ENCODE results near the gene SSBP3.
A peak's percentile ranks its signal among the peaks of the same experiment; 100 is the strongest.
"Not testable (repeated sequence)": the region's sequence is repeated elsewhere in the genome, so short reads cannot be mapped to it uniquely, and the experiment has no call there.

The SSBP3 gene

DNA sequence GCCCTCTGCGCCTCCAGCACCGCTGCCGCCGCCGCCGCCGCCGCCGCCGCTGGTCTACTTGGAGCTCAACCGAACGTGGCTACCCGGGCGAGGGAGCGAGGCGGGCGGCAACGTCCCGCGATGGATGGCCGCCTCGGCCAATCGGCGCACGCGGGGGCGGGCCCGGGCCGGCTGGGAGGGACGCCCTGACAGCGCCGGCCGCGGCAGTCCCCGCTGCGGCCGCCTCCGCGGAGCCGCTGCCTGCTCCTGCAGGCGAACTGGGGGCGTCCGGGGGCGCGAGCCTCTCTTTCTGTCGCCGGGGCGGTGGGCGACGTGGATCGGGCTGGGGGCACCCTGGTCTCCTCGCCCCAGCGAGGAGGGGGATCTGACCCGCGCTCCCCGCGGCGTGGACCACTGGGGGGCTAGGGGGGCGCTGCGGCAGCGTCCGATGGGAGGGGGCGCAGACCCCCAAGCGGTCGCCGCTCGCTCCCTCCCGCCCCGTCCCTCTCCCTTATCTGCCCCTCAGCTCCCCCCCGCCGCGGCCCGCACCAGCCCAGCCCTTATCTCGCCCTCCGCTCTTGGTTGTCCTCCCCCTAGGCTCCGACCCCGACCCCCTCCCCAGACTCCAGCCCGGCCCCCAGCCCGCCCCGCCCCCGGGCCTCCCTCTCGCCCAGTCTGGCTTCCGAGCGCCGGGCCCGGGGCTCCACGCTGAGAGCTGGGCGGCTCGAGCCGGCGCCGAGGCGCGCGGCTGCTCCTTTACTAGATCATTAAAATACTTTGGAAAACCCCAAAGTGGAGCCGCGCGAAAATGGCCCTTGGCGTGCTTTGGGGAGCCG, at the start of gene SSBP3:
Gene SSBP3, minus strand, starts transcription at position 56 of the 815 bp plus-strand sequence.
- peak; percentile 78 to 84 (median 84) for DNase-seq (ENCODE audit: low read depth in 3 of 3)

DNA sequence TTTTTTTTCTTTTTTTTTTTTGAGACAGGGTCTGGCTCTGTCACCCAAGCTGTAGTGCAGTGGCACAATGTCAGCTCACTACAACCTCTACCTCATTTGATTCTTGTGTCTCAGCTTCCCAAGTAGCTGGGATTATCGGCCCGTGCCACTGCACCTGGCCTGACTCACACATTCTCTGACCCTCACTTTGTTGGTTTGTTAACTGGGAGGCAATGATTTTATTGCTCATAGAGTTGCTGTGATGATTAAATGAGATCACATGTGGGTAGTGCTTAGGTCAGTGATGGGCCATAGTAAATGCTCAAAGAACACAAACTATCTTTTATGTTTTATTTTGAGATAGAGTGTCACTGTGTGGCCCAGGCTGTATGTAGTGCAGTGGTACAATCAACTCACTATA, 47.3 kb upstream of the SSBP3 start:
- no peak for DNase-seq (ENCODE audit: low read depth in 3 of 3)

DNA sequence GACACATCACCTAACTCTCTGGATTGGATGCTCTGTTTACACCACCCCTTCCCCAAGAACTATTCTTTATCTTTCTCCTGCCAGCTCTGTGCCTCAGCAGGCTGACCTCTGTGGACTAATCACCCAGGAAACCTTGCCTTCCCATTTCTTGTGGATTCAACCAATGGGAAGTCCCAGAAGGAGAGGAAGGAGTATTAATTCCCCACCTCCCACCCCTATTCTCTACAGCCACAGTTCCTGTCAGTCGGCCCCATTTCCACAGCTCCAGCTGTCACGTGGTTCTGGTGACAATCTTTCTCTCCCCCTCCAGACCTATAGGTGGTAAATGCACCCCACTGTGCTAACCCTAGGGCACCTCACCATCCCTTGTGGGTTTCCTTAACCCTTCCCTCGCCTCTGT, 46.8 kb upstream of the SSBP3 start:
- no peak for DNase-seq (ENCODE audit: low read depth in 3 of 3)

DNA sequence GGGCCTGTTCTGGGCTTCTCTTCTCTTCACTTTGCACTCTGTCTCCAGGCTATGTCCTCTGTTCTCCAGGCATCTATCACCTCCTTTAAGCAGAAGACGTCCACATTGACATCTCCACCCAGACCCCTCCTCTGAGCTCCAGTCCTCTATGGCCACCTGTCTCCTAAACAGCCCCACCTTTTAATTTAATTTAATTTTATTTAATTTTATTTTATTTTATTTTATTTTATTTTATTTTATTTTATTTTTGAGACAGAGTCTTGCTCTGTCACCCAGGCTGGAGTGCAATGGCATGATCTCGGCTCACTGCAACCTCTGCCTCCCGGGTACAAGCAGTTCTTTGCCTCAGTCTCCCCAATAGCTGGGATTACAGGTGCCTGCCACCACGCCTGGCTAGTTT, 43.2 kb upstream of the SSBP3 start:
- DNase-seq (ENCODE audit: low read depth in 3 of 3), result not testable (repeated sequence)

DNA sequence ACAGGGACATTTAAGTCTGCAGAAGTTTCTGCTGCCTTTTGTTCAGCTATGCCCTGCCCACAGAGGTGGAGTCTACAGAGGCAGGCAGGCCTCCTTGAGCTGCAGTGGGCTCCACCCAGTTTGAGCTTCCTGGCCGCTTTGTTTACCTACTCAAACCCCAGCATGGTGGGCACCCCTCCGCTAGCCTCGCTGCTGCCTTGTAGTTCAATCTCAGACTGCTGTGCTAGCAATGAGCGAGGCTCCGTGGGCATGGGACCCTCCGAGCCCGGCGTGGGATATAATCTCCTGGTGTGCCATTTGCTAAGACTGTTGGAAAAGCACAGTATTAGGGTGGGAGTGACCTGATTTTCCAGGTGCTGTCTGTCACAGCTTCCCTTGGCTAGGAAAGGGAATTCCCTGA, 42.6 kb upstream of the SSBP3 start:
- DNase-seq (ENCODE audit: low read depth in 3 of 3), result not testable (repeated sequence)

DNA sequence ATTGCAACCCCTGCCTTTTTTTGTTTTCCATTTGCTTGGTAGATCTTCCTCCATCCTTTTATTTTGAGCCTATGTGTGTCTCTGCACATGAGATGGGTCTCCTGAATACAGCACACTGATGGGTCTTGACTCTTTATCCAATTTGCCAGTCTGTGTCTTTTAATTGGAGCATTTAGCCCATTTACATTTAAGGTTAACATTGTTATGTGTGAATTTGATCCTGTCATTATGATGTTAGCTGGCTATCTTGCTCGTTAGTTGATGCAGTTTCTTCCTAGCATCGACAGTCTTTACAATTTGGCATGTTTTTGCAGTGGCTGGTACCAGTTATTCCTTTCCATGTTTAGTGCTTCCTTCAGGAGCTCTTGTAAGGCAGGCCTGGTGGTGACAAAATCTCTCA, 40.9 kb upstream of the SSBP3 start:
- not testable (repeated sequence) for DNase-seq (ENCODE audit: low read depth in 3 of 3)

DNA sequence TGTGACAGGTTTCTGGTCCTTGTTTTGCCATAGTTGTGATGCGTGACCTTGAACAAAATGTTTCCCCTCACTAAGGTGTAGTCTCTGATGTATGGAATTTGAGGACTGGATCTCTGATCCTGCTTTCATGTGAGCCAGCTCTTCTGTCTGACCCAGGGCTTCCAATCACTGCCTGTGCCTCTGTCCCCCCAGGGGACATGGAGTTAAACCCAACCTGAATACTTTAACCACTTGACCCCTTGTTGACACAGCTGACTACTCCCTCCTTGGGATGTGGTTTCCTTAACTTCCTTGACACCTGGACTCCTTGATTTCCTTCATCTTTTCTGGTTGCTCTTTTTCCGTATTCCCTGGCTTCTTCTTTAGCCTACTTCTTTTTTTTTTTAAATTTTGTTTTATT, 36.0 kb upstream of the SSBP3 start:
- no peak for DNase-seq (ENCODE audit: low read depth in 3 of 3)

DNA sequence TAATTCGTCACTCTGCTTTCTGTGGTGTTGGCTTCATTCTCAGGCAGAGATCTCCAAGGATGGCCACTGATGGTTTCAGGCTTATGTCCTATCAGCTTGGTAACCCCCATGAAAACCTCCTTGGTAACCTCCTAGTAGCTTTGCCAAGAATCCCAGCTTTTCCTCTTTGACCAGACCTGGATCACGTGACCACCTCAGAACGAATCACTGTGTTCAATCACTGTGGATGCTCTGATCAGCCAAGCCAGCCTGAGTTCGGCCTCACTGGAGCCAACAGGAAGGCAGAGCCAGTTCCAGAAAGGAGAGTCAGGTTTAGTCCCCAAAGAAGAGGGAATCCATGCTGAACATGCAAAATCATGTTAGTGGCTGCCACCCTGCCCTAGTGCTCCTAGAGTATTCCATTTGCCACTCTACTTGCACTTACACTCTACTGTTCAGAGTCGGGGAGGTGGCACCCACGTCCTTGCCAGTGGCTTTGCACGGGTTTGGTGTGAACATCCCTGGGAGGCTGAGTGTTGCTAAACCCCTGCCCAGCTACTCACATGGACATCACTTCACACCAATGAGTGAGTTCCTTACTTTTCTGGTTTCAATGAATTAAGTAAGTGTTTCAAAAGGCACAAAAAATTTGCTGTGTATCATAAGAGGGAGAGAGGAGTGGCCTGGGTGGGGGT, 33.5 kb upstream of the SSBP3 start:
- no peak for DNase-seq (ENCODE audit: low read depth in 3 of 3)

DNA sequence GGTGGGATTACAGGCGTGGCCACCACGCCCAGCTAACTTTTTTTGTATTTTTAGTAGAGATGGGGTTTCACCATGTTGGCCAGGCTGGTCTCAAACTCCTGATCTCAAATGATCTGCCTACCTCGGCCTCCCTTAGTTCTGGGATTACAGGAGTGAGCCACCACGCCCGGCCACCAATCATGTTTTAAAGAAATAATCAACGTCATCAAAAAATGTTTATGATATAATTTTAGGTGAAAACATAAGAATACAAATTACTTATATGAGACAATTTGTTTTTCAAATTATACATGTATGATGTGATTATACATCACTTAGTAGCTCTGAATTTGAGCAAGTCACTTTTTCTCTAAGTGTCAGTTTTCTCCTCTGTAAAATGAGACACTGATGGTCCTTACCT, 31.6 kb upstream of the SSBP3 start:
- no peak for DNase-seq (ENCODE audit: low read depth in 3 of 3)

DNA sequence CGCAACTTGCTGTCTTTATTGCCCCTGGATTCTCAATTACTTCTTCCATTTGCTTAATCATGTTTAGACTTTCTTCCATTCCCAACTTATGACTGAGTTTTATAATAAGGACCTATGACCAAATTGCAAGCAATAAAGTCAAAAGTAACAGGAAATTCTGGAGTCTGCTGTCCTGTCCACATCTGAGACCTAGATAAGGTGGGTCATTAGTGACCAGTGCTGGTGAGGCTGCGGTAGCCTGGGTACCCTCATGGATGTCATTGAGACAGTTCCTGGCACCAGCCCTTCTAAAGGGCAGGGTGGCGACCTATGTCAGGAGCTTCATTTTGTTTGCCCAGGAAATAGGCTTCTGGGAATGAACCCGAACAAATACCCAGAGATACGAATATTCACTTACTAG, 30.6 kb upstream of the SSBP3 start:
- DNase-seq (ENCODE audit: low read depth in 3 of 3), result no peak

DNA sequence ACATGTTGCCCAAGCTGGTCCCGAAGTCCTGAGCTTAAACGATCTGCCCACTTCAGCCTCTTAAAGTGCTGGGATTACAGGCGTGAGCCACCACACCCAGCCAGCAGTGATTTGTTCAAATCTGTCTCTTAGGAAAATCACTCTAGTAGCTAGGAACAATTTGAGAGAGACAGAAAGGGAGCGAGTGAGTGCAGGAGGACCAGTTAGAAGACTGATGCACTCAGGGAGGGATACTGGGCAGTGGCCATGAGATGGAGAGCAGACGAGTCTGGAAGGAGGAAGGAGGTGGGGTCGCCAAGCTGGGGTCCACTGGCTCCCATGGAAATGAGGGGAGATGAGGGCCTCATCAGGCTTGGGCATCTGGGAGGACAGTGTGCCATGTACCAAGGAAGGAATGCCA, 23.6 kb upstream of the SSBP3 start:
- no peak for DNase-seq (ENCODE audit: low read depth in 3 of 3)

DNA sequence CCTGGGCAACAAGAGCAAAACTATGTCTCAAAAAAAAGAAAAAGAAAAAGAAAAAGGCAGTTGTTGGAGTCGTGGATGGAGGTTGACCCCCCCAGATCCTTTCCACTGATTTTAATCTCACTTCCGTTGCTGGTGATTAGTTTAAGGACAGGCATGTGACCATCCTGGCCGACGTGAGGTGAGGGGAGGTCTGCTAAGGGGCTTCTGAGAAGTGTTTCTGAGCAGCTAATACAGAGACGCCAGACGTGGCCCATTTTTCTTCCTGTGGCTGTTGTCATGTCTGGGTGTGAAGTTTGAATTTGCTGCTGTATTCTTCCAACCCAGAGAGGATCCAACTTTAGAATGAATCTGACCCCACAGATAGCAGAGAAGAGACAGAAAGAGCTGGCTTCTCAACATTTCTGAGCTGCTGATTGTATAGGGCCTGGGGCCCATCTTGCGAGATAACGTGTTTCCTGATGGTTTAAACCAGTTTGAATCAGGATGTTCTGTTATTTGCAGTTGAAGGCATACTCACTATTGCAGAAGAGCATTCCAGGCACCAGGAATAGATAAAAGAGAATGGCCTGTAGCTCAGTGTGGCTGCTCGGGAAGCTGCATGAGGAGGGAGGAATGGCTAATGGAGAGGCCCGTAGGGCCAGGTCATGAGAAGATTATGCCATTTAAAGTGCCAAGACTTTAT, 22.8 kb upstream of the SSBP3 start:
- DNase-seq (ENCODE audit: low read depth in 3 of 3), result no peak

DNA sequence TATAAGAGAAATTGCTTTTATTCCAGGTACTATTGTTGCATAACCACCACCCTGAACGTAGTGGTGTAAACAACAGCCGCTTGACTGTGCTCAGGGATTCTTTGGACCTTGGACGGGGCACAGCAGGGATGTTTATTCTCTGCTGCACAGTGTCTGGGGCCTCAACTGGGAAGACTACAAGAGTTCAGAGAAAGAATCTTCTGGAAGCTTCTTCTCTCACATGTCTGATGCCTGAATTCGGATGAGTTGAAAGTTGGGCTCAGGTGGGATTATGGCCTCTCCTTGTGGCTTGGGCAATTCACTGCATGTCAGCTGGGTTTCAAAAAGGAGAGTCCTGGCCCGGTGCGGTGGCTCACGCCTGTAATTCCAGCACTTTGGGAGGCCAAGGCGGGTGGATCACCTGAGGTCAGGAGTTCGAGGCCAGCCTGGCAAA, 19.0 kb upstream of the SSBP3 start:
- DNase-seq (ENCODE audit: low read depth in 3 of 3), result no peak

DNA sequence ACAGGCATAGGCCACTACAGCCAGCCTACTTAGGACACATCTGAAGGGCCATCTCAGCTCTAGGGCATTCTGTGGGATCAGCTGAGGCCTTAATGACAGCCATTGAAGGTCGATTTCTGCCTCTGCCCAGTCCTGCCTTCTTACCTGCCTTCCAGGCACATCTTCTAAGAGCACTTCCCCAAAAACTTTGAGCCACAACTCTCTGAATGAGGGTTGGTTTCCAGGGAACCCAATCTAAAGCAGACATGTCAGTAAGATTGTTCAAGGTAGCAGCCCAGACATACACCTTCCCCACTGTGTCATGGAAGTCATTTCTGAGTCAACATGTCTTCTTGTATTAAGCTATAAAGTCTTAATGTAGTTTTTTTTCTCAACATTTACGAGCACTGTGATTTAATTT, 18.2 kb upstream of the SSBP3 start:
- no peak for DNase-seq (ENCODE audit: low read depth in 3 of 3)

DNA sequence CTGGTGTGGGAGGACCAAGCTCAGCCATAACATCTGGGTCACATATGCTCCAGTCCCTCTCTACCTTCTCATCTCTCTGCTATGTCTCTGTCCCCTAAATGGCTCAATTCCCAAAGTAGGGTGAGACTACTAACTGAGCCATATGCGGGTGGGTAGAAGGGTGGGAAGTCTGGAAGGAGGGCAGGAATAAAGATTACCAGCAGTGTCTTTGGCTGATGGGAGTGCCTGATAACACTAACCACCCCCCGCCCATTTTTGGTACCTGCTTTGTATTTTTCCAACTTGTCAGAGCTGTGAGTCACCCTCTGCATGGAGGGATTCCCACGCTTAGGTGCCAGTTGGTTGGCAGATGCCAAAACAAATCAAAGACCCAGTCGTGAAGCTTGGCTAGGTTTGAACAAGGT, 14.9 kb upstream of the SSBP3 start:
- no peak for DNase-seq (ENCODE audit: low read depth in 3 of 3)

DNA sequence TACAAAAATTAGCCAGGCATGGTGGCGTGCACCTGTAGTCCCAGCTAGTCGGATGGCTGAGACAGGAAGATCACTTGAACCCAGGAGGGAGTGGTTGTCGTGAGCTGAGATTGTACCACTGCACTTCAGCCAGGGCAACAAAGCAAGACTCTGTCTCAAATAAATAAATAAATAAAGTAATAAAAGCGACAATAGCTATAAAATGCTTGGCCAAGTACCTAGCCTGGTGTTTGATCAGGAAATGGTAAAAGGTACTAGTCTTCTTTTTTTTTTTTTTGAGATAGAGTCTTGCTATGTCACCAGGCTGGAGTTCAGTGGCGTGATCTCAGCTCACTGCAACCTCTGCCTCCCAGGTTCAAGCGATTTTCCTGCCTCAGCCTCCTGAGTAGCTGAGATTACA, 12.4 kb upstream of the SSBP3 start:
- DNase-seq (ENCODE audit: low read depth in 3 of 3), result not testable (repeated sequence)

DNA sequence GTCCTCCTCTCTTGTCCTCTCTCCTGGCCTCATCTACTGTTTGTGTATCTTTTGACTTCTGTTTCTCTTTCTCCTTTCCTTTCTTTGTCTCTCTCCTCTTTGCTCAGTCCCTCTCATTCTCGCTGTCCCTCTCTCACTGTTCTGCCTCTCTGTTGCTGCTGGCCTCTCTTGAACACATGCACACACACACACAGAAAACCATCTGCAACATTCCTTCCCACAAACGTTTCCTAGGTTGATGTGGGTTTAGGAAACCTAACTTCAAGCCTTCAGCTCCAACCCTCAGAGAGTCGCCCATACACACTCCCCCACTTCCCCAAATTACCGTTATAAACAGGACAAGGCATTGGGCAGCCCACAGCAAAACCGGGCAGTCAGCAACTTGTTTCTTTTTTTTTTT, 10.9 kb upstream of the SSBP3 start:
- DNase-seq (ENCODE audit: low read depth in 3 of 3), result no peak

DNA sequence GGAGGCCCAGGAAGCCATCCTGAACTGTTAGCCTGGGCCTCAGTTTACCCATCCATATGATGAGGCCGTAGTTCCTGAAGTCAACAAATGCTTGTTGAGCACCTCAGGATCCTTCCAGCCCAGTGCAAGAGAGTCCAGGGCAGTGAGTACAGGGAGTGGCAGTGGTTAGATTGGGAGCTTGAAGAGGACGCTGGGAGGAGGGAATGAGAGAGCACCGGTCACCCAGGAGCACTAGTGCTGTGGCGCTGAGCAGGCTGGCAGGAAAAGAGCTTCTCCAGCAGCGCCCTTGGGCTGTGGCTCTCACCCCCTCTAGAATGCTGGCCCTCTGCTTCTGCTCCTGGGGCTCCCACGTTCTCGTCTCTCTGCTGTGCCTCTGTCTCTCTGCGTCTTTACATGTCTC, 10.2 kb upstream of the SSBP3 start:
- DNase-seq (ENCODE audit: low read depth in 3 of 3), result no peak

DNA sequence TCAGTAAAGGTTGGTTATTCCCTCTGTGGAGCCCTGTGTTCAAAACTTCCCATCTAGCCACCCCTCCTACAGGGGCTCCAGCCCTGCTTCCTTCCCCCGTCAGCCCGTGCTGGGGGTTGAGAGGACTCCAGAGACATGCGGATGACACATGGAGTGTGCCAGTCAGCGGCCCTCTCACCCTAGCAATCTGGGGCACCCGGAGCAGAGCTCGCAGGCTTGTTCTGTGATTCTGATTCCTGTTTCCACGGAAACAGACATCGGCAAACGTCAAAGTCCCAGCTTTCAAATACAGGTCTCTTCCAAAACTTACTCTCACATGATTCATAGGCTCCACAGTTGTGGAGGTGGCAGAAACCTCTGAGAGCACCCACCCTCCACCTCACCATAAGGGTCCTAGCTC, 9.8 kb upstream of the SSBP3 start:
- no peak for DNase-seq (ENCODE audit: low read depth in 3 of 3)

DNA sequence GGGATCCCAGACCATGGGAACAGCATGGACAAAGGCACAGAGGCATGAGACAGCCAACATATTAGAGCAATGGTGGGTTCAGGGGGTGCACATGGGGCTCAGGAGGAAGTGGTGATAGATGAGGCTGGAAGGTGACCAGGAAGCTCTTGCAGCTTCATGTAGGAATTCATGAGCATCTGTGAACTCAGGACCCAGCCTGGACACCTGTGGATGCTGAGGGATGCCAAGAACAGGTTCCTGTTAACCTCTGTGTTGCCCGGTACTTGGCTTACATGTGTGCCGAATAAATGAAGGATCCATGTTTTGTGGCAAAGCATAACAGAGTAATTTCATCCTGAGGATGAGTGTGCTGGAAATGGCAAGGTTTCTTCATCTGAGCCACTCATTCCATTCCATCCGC, 9.3 kb upstream of the SSBP3 start:
- DNase-seq (ENCODE audit: low read depth in 3 of 3), result no peak

DNA sequence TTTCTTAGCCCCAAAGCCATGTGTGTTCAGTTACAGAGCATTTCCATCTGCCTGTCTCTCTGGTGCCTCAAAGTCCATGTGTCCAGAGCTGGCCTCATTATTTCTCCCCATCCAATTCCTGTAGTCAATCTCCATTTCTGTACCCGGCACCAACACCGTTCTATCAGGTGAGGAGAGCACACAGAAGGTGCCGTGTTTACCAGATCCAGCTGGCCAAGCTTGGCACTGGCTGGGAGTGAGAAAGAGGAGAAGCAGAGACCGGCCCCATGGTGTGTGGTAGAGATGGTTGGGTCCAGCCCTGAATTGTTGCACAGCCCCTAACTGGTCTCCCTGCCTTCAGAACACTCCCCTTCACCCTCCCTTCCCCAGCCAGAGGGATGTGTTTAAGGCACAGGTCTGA, 7.5 kb upstream of the SSBP3 start:
- DNase-seq (ENCODE audit: low read depth in 3 of 3), result no peak

DNA sequence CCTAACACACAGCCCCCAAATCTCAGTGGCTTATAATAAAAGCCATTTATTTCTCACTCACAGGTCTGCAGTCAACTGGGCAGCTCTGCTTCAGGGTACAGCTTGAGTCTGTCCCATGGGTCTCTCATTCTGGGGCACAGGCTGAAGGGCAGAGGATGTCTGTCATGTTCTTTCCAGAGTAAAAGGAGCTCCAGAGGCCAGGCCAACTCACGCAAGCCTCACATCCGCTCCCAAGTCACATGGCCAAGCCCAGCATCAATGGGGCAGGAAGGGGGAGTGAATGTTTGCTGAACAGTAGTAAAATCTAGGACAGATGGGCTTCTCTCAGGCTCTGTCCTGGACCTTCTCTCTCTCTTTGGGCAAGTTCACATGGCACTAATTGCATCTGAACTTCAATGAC, 7.1 kb upstream of the SSBP3 start:
- DNase-seq (ENCODE audit: low read depth in 3 of 3), result no peak

DNA sequence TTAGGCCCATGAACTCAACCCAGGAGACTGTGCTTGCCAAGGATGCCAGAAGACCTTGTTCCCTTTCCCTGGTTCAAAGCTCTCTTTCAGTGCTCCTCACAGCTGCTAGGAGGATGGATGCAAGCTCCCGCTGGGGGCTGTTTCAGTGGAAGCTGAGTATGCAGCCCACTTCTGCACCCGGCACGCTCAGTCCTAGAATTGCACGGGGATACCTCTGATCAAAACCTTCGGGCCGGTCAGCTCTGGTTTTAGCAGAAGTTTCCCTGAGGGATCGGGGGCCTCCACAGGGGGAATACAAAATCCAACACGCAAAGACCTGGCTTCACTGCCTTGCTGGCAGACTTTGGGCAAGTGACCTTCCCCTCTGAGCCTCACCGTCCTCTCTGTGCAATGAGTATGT, 4.2 kb upstream of the SSBP3 start:
- no peak for DNase-seq (ENCODE audit: low read depth in 3 of 3)

Measured in stimulated activated CD4-positive, alpha-beta T cell treated with anti-CD3 and anti-CD28 coated beads, TNF-alpha, amount 100 ng/mL, for 48 hours (primary cell).